GM04503 (cell line): Measurements from ENCODE around the gene BRAF.
"Not testable (repeated sequence)": the region's sequence is repeated elsewhere in the genome, so short reads cannot be mapped to it uniquely, and the experiment has no call there.

Experiments used
- DNase-seq: peaks from one replicate; pipeline ENCODE4 v3.0.0-alpha.2; 2012; ENCODE audit warnings: low read depth

BRAF gene

GRCh38 chr7:140876519-140877248, 48.0 kb downstream of the BRAF start:
- DNase-seq = peak; percentile 26

DNA sequence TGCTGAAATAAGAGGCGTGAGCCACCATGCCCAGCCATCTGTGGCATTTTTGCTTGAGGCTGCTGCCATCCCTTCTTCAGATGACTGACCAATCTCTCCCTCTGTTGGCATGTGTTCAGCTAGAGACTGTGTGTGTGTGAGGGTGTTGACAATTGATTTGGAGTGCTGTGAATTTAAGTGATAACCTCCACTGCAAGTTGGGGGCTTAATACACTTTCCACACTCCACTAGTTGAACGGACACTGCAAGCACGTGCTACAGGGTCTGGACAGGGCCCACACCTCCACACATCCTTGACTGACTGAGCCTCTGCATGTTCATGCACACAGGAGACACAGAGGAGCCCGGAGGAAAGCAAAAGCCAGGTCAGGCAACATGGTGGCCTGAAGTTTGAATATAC, 51.3 kb downstream of the BRAF start:
- no peak for DNase-seq

DNA sequence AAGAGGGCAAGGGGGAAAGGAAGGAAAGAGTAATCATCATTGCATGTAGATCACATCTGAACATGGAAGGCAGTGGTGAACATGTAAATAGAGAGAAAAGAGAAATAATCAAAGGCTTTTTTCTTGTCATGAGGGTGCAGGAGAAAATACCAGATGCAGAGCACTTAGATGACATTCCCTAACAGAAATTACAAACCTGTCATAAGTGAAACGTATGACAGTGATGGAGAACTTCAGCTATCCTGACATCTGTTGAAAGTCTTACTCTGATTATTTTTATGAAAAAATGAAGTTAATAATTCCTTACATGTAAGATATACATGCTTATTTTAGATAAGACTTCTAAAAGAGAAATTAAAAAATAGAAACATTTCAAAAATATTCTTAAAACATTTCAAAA, 54.7 kb downstream of the BRAF start:
- DNase-seq = no peak

DNA sequence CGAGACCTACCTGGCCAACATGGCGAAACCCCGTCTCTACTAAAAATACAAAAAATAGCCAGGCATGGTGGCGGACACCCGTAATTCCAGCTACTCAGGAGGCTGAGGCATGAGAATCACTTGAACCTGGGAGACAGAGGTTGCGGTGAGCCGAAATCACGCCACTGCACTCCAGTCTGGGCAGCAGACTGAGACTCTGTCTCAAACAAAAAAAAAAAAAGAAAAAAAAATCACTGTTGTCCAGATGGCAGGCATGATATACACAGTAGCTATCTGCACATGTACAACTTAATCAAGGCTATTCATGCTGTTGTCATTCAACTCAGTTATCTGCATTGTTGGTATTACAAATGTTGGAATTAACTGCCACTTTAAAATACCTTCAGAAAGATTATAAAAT, 55.3 kb downstream of the BRAF start:
- no peak for DNase-seq

DNA sequence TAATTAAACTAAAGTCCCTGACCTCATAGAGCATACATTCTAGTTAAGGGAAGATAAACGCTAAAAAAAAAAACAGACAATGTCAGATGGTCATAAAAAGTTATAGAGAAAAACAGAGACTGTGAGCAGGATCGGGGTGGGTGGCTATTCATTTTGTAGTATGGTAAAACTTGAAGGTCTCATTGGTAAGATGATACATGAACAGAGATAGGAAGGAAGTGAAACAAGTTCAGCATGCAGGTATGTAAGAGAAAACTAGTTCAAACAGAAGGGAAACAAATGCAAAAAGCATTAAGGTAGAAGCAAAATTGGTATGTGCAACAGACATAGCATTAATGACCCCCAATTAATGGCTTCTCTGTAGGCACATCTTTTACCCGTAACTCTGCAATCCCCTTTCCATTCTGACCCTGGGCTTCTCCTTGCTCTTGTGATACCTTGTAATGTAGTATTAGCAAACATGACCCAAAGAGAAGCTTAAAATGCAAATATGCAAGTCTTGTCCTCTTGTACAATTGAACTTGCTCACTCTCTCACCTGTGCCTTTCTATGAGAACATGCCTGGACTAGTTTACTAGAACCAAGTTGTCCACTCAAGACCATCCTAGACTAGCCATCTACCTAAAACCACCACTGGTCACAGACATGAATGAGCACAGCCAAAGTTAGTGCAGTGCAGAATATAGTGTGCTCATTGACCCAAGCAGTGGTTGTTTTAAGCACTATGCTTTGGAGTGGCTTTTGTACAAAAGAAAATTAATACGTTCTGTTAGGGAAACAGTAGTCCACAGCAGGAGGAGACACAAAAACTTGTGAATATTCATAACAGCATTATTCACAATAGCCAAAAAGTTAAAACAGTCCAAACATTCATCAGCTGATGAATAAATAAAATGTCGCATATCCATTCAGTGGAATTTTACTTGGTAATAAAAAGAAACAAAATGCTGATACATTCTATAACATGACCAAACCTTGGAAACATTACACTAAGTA, 57.0 kb downstream of the BRAF start:
- no peak for DNase-seq

- DNase-seq = no peak
These were observed 57.8 kb downstream of the BRAF start for GRCh38 chr7:140866926-140867325.

GRCh38 chr7:140864732-140865131, 60.0 kb downstream of the BRAF start:
- DNase-seq = no peak

- DNase-seq = no peak
These were observed 60.9 kb downstream of the BRAF start for GRCh38 chr7:140863867-140864266.

DNA sequence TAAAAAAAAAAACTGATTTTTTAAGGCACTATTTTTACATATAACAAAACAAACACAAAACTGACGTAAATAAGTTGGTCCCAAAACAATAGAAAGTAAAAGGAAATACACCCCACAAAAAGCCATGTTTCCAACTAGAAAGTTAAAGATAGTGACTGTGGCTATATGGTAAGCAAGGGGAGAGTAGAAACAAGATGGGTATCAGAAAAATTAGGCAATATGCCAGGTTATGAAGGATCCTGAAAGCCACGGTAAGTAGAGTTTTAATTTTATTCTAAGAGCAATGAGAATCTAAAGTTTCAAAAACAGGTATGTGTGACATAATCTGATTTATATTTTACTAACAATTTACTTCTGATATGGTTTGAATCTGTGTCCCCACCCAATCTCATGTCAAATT, 61.5 kb downstream of the BRAF start:
- no peak for DNase-seq

GRCh38 chr7:140857048-140857447, 67.7 kb downstream of the BRAF start:
- DNase-seq = no peak

DNA sequence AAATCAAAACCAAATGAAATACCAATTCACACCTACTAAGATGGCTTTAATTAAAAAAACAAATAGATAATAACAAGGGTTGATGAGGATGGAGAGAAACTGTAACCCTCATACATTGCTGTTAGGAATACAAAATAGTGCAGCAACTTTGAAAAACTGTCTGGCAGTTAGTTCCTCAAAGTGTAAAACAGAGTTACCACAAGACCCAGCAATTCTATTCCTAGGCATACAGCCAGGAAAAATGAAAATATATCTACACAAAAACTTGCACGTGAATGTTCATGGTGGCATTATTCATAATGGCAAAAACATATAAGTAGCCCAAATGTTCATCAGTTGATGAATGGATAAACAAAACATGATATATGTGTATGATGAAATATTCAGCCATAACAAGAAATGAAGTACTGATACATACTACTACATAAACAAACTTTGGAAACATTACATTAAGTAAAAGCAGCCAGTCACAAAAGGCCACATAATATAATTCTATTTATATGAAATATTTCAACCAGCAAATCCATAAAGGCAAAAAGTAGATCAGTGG, 83.5 kb downstream of the BRAF start:
- no peak for DNase-seq

- no peak for DNase-seq
These were observed 93.0 kb downstream of the BRAF start for GRCh38 chr7:140831724-140832123.

- DNase-seq = no peak
These were observed 95.0 kb downstream of the BRAF start for GRCh38 chr7:140829720-140830119.

DNA sequence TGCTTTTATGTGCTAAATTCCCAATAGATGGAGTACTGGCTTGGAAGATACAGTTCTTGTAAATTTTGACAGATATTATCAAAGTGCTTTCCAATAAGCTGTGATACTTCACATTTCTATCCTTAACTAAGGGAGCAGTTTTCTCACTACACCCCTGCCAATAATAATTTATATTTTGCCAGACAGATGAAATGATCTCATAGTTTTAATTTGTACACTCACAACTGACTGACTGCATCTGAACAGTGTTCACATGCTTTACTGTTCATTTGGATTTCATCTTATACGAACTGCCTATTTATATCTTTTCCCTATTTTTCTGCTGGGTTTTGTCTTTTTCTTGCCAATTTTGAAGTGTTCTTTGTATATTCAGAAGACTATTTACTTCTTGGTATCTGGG, 96.0 kb downstream of the BRAF start:
- DNase-seq = no peak

- DNase-seq = not testable (repeated sequence)
These were observed 107.3 kb downstream of the BRAF start for GRCh38 chr7:140817383-140817782.

- DNase-seq = peak; percentile 21
These were observed 113.7 kb downstream of the BRAF start for GRCh38 chr7:140810830-140811556.

GRCh38 chr7:140810385-140810784, 114.3 kb downstream of the BRAF start:
- DNase-seq = no peak

DNA sequence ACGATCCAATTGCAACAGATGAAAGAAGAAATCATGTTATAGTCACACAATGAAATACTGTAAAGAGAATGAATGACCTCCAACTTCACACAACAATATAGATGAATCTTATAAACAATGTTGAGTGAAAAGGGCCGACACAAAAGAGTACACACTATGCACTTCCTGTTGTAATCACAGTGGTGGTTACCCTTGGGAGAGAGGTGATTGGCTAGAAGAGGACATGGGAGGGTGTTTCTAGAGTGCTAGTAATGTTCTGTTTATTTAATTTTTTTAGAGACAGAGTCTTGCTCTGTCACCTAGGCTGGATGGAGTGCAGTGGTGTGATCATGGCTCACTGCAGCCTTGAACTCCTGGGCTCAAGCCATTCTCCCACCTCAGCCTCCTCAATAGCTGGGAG, 145.8 kb downstream of the BRAF start:
- no peak for DNase-seq

GRCh38 chr7:140778568-140778967, 146.2 kb downstream of the BRAF start:
- no peak for DNase-seq

GRCh38 chr7:140774371-140774770, 150.4 kb downstream of the BRAF start:
- DNase-seq = no peak

- DNase-seq = no peak
These were observed 151.6 kb downstream of the BRAF start for GRCh38 chr7:140773104-140773503.

DNA sequence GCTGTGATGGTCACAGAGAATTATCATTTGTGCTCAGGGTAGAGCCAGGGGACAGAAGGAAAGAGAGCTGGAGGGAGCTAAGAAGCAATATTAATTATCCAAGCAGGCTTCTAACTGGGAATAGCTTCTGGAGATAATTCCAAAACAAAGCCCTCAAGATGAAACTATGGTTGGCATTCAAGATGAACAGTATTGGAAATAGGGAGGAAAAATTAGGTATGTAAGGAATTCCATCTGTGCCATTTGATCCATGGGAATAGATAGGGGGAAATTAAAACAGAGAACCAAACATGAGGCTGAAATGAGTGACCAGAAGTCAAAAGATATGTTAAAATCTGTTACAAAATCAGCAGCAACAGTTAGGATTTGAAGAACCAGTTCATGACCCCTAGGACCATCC, 152.9 kb downstream of the BRAF start:
- DNase-seq = peak; percentile 8
